GM12864 (cell line): Measurements from ENCODE around the gene C18orf32.
A peak's percentile ranks its signal among the peaks of the same experiment; 100 is the strongest.
"Not testable (repeated sequence)": the region's sequence is repeated elsewhere in the genome, so short reads cannot be mapped to it uniquely, and the experiment has no call there.

Experiments
- DNase-seq: peaks from one replicate; pipeline ENCODE4 v3.0.0-alpha.2; 2011; ENCODE audit warnings: low read depth
- H3K4me3 ChIP-seq: 2 replicates; pipeline ENCODE4 v1.5.1; 2011; ENCODE audit warnings: mild to moderate bottlenecking, low read depth, low read length, control low read depth
- TF ChIP-seq, protein P1 (sequence below): IDR thresholded peaks from 2 replicates; pipeline ENCODE4 v1.5.1; 2011; ENCODE audit warnings: low read depth, mild to moderate bottlenecking, moderate library complexity, low read length, control low read depth, inconsistent platforms; ENCODE audit errors: missing control alignments

The C18orf32 gene

GRCh38 chr18:49515516-49515915 is 28.5 kb upstream of the C18orf32 start:
- DNase-seq: no peak
- TF ChIP-seq, protein P1, sequence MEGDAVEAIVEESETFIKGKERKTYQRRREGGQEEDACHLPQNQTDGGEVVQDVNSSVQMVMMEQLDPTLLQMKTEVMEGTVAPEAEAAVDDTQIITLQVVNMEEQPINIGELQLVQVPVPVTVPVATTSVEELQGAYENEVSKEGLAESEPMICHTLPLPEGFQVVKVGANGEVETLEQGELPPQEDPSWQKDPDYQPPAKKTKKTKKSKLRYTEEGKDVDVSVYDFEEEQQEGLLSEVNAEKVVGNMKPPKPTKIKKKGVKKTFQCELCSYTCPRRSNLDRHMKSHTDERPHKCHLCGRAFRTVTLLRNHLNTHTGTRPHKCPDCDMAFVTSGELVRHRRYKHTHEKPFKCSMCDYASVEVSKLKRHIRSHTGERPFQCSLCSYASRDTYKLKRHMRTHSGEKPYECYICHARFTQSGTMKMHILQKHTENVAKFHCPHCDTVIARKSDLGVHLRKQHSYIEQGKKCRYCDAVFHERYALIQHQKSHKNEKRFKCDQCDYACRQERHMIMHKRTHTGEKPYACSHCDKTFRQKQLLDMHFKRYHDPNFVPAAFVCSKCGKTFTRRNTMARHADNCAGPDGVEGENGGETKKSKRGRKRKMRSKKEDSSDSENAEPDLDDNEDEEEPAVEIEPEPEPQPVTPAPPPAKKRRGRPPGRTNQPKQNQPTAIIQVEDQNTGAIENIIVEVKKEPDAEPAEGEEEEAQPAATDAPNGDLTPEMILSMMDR: no peak
- no peak overlapping the region for H3K4me3 ChIP-seq

- not testable (repeated sequence) for H3K4me3 ChIP-seq, DNase-seq
Measured at GRCh38 chr18:49515003-49515402, 28.0 kb upstream of the C18orf32 start.

DNA sequence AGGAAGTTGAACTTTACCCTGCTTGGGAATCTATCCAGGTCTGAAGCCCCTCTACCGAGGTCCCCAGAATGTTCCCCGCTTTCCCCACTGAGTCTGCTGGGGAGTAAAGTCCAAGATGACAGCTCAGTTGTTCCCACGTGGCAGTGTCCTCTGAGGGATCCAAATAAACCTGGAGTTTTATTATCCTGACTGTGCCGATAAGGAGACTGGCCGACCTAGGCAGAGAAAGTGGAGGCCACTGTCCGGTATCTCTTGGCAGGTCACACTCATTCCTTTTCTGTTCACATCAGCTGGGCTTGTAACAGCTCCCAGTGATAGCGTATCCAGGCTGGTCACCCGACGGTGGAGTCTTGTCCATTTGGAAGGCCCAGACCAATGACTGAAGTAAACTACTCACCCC is 27.5 kb upstream of the C18orf32 start:
- TF ChIP-seq, protein P1: no peak
- H3K4me3 ChIP-seq: no peak overlapping the region
- no peak for DNase-seq

GRCh38 chr18:49512876-49513275 is 25.8 kb upstream of the C18orf32 start:
- H3K4me3 ChIP-seq, DNase-seq: not testable (repeated sequence)

DNA sequence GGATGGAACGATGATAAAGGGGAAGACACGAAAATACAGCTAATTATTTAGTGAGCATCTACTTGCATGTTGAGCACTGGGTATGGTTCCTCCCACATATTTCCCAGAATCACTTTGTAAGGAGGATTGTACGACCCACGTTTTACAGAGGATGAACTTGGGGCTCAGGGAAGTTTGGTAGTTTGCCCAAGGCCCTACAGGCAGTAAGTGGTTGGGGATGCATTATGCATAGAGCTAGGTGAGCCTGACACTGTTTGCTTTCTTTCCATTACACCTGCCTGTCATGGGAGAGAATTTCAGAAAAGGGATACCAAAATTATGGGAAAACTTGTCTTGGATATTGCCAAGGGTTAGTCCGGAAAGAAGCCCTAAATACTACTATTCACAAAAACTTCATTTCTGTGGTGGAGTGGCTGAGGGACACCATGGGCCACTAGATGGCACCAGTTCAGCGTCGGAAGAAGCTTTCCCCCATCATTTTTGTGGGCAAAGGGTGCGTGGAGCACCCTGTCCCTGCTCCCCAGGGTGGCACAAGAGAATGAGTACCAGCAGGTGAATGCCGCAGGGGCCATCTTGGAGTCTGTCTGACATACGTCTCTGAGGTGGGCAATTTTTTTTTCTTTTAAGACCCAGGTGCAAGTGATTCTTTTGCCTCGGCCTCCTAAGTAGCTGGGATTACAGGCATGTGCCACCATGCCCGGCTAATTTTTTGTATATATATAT is 23.5 kb upstream of the C18orf32 start:
- H3K4me3 ChIP-seq: no peak overlapping the region
- TF ChIP-seq, protein P1: peak; percentile 86
- DNase-seq: no peak

- DNase-seq: not testable (repeated sequence)
Measured at GRCh38 chr18:49506438-49506837, 19.4 kb upstream of the C18orf32 start.

GRCh38 chr18:49503931-49504330 is 16.9 kb upstream of the C18orf32 start:
- H3K4me3 ChIP-seq: no peak overlapping the region
- DNase-seq: no peak
- TF ChIP-seq, protein P1: no peak

More at GRCh38 chr18:49506438-49506837, 19.4 kb upstream of the C18orf32 start:
- not testable (repeated sequence) for H3K4me3 ChIP-seq

DNA sequence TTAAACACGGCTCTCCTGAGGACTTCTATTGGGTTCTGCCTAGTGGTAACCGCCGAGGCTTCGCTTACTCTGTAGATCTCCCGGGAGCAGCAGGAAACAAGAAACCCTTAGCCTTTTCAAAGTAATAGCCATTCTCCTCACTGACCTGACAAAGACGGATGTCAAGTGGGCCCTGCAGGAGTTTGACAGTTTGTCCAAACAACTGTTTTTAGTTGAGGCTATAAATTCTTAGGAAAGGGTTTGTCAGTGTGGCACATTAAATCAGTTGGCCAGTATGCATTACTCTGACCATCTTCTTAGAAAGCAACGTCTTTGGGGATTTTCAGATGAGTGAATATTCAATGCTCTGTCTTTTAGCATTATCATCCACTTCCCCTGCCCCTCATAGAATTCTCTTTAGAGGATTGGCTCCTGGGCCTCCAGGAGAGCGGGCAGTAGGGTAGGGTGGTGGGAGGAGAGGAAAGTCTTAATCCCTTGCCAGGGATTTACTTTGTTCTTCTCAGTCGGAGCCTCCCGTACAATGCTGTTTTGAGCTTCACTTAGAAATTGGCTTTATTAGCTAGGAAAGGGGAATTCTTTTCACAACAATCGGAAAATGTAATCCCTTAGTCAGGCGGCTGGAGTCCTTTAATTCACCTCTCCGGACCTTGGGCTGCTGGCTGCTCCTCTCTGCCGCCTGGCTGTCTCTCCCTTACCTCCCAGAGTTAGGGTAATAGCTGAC is 13.3 kb upstream of the C18orf32 start:
- no peak overlapping the region for H3K4me3 ChIP-seq
- no peak for DNase-seq
- TF ChIP-seq, protein P1: no peak
